GM18519 (cell line): ENCODE data around the gene TRIM71.
"Not testable (repeated sequence)": the region's sequence is repeated elsewhere in the genome, so short reads cannot be mapped to it uniquely, and the experiment has no call there.

ENCODE experiments used
- ATAC-seq: cut with Tn5 transposase; IDR thresholded peaks from one replicate; pipeline ENCODE4 v1.9.1; 2021; ENCODE audit warnings: mild to moderate bottlenecking, moderate library complexity; ENCODE audit not compliant: unreplicated experiment, low FRiP score

TRIM71 gene

GRCh38 chr3:32913790-32914446, 96.1 kb downstream of the TRIM71 start:
- no peak for ATAC-seq

DNA sequence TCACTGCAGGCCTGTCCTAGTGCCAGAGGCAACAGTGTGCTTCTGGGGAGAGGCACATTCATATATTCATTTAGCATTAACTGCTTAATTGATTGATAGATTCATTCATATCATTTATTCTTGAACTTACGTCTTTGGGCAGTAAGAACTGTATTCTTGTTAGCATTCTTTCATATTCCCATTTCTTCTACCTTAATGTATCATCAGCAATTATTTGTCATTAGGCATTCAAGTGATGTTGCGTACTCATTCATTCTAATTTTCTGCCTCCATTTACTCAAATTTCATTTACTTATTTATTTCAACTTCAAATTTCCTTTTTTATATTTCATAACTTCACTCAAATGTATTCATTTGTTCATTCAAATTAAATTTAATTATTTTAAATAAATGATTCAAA, 102.1 kb downstream of the TRIM71 start:
- ATAC-seq = no peak

GRCh38 chr3:32922078-32922477, 104.3 kb downstream of the TRIM71 start:
- no peak for ATAC-seq

- no peak for ATAC-seq
Measured at GRCh38 chr3:32930161-32930560, 112.4 kb downstream of the TRIM71 start.

GRCh38 chr3:32931273-32931672, 113.5 kb downstream of the TRIM71 start:
- ATAC-seq = not testable (repeated sequence)

DNA sequence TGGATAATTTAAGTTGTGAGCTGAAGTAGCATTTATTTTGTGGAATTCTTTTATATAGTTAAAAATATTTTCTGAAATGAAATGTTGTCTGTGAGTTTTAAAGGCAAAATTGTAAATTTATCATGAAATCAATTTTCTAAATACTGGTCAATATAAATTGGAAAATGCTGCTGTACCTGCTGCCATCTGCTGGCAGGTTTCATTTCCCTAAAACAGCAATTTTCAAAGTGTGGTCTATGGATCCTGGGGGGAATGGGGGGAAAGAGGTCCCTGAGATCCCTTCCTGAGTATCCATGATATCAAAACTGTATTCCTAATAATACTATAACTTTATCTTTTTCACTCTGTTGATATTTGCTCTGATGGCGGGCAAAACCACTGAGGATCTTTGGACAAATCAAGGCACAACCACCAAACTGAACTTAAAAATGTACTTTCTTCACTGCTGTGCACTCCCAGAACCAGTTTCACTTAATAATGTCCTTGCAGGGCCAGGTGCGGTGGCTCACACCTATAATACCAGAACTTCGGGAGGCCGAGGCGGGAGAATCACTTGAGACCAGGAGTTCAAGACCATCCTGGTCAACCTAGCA, 116.4 kb downstream of the TRIM71 start:
- ATAC-seq = no peak

DNA sequence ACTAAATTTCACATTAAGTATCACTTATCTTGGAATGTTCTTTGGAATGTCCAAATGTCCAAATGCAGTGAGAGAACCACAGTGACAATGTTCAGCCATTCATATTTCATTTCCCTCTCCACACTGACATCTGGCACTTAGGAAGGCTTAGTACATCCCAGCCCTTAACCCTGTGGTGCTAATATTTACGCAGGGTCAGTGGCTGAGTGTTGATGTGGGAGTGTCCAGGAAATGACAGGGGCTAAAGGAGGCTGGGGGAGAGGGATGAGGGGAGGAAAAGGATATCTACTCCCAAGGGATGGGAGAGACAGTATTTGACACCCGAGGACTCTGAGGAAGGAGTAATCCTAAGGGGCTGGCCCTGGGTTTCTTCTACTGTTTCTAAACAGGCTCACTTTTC, 119.5 kb downstream of the TRIM71 start:
- ATAC-seq = no peak

GRCh38 chr3:32939531-32940284, 121.9 kb downstream of the TRIM71 start:
- not testable (repeated sequence) for ATAC-seq

- no peak for ATAC-seq
Measured at GRCh38 chr3:32940726-32941125, 122.9 kb downstream of the TRIM71 start.

DNA sequence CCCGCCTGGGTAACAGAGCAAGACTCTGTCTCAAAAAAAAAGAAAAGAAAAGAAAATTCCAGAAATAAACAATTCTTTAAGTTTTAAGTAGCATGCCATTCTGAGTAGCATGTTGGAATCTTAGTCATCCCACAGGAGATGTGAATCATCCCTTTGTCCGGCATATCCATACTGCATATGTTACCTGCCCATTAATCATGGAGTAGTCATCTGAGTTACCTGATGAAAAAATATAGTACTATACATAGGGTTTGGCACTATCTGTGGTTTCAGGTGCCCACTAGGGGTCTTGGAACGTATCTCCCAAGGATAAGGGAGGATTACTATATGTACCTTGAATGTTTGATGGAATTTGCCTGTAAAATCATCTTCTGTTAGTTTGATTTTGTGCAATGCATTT, 127.3 kb downstream of the TRIM71 start:
- ATAC-seq = no peak

- not testable (repeated sequence) for ATAC-seq
Measured at GRCh38 chr3:32945598-32945997, 127.8 kb downstream of the TRIM71 start.

DNA sequence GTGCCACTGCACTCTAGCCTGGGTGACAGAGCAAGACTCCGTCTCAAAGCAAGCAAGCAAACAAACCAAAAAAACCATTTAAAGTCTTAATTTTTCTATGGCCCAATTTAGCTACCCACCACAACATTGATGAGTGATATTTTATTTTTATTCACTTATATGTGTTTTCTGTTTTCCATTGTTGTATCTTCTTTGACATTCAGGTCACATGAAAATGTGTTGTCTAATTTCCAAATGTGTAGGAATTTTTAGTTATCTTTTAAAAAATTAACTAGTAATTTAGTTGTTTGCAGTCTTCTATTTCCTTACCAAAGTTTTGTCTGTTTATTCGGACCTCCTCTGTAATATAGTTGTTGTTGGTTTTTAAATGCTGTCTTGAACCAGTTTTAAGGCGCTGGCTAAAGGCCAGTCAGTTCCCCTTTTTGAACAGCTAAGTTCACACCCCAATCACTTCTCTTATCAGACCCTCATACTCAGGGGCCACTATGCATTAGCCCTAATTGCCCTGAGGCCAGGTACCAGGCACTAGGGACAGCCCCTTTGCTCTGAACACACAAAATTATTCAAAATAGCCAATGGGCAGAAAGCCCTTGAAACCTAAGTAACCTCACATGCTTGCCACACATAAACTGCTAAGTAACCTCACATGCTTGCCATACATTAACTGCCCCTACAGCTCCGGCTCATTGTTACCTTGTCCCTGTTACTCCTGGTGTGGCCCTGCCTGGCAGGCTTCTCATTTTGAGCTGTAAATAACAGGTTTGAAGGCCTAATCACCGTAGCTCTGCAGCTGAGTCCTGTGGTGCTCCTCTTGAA, 129.4 kb downstream of the TRIM71 start:
- peak; percentile 11 for ATAC-seq
